Motor neuron (in vitro differentiated cells): ENCODE results near the gene PLXNA4. TPM values are rescaled to one million over a fixed set of nuclear protein-coding genes. Genes with fewer than 3 reads are reported as not detected.
A peak's percentile ranks its signal among the peaks of the same experiment; 100 is the strongest.

Experiments used
- ATAC-seq, 8 experiments: fragments of 200-7000 bp; cut with Tn5 transposase; replicated peaks in 6 of 8; 2 replicates each; pipeline ENCODE4 v1.8.0; 2021; ENCODE audit warnings: mild to moderate bottlenecking in 8 of 8, moderate library complexity in 8 of 8
- H3K27ac ChIP-seq, 2 donors: fragments of 250-450 bp; sonication (Bioruptor Pico); 2 replicates each; pipeline ENCODE4 v1.9.0; 2021; ENCODE audit warnings: antibody characterized with exemption in 2 of 2, mild to moderate bottlenecking in 2 of 2, moderate library complexity in 1 of 2
- H3K4me1 ChIP-seq, 2 donors: fragments of 250-450 bp; sonication (Bioruptor Pico); replicated peaks in 1 of 2; 2 replicates each; pipeline ENCODE4 v1.6.1; 2021; ENCODE audit warnings: antibody characterized with exemption in 2 of 2, mild to moderate bottlenecking in 2 of 2, moderate library complexity in 1 of 2
- H3K4me3 ChIP-seq, 5 donors: fragments of 250-450 bp; sonication (Bioruptor Pico); 2 replicates each; pipeline ENCODE4 v1.9.0; 2021; ENCODE audit warnings: antibody characterized with exemption in 5 of 5, mild to moderate bottlenecking in 5 of 5, moderate library complexity in 4 of 5
- WGBS, 10 experiments: fragments of 450-650 bp; shearing (Covaris generic); methylation state at CpG; one replicate each; pipeline ENCODE4 v1.0.0; 2022; 5-methylcytosine and 5-hydroxymethylcytosine counted together
- in situ Hi-C, 9 experiments: fragments of 400-800 bp; cut with MboI; loops; one replicate each; pipeline ENCODE4 v1.15.0; 2021; ENCODE audit warnings: low sequenced_read_pairs in 9 of 9, low pct_unique_long_range_greater_than_20kb in 2 of 9; ENCODE audit not compliant: unreplicated experiment in 9 of 9
- total RNA-seq, 8 experiments: library from RNA; unstranded; fragments of 300-600 nt; gene quantifications; 2 replicates each; pipeline versions ENCODE4 v1.2.3 to v1.2.4, GENCODE V29; 2022

The PLXNA4 gene
- total RNA-seq, 8 experiments from 2014 or later: 0.38 to 8.5 (median 2.6) TPM

DNA sequence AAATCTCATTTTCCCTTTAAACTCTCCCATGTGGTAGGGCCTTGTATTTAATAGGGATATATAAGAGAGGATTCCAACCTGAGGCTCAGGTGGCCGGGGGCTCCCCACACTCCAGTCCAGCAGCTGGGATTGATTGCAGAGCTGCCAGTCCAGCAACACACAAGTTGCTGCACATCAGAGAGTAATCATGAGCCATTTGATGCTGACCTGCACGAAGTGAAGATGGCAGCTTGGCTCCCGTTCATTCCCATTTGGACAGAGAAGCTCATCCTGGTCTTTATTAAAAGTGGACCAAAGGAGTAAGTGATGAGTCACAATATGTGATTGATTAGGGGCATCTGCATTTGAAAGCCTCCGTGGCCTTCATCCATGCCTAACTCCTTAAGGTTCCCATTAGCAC lies 202.4 kb downstream of the PLXNA4 start:
- Histone ChIP-seq H3K27ac (no peak overlapping the region), H3K4me1 (no peaks in the 10 kb centered on the region), H3K4me3 (no peak overlapping the region)
- peak in 4 of 8 experiments; percentile 21 to 66 (median 42) for ATAC-seq
- in situ Hi-C loops: no loop called here
- 17 to 67% (median 45%) methylated on average over 1 to 4 of the region's 4 CpGs; no CpG with 5 or more reads in 3 of the 10 experiments for WGBS, 10 experiments

DNA sequence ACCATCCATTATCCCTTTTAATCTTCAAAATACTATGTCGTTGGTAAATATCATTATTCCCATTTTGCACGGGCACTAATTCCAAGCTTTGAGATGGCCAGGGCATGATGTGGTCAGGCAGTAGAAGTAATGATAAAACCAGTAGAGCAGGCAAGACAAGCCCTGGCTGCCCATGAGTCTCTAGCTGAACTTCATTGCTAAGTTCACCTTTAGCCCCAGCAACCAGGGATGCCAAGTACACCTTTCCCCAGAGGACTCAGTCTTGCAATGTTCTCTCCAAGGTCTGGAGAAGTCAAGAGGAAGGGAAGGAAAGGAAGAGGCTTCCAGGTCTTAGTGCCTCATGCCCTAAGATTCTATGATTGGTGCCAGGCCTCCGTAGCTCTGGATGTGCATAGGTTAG lies 203.2 kb downstream of the PLXNA4 start:
- Histone ChIP-seq H3K4me3 (no peak overlapping the region), H3K27ac (no peak overlapping the region), H3K4me1 (no peaks in the 10 kb centered on the region)
- no peak for ATAC-seq
- WGBS, 10 experiments: 68 to 100% (median 89%) methylated on average over 1 to 3 of the region's 3 CpGs
- in situ Hi-C loops: no loop called here

GRCh38 chr7:132371948-132372347 lies 204.3 kb downstream of the PLXNA4 start:
- 13 to 87% (median 79%) methylated on average over 1 to 3 of the region's 3 CpGs; no CpG with 5 or more reads in 5 of the 10 experiments for WGBS, 10 experiments

DNA sequence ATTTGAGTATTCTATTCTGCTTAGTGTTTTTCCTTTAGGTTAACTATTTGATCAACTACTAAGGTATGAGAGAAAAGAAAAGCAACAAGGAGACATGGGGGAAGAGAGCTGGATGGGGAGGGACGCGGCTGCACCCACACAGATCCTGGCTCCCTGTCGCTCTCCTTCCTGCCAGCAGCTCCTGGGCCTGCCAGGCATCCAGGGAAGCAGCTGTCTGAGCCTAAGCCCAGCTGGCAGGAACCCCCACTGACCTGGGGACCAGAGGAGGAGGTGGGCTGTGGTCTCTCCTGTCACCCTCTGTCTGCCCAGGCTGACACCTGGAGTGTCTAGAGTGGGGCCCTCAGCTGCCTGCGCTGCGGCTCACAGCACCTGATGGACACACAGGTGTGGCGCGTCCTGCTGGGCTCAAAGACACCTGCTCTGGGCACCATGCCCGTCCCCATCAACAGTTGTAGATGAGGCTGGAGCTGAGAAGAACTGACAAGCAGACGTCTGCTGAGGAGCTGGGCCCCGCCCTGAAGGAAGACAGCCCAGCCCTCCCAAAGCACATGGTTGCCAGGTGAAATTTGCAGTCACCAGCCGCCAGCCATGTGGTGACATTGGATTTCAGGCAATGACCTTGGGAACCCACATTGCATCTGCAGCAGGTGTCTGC lies 207.9 kb downstream of the PLXNA4 start:
- WGBS, 10 experiments: 43 to 82% (median 80%) methylated on average over 1 to 4 of the region's 11 CpGs; no CpG with 5 or more reads in 5 of the 10 experiments
- Histone ChIP-seq H3K4me1 (no peaks in the 10 kb centered on the region), H3K27ac (no peak overlapping the region), H3K4me3 (no peak overlapping the region)
- ATAC-seq: peak in 1 of 8 experiments; percentile 48
- in situ Hi-C loops: no loop called here

More at GRCh38 chr7:132371948-132372347, 204.3 kb downstream of the PLXNA4 start:
- Histone ChIP-seq H3K4me1 (no peaks in the 10 kb centered on the region), H3K27ac (no peak overlapping the region), H3K4me3 (no peak overlapping the region)
- in situ Hi-C loops: no loop called here
- ATAC-seq: no peak

DNA sequence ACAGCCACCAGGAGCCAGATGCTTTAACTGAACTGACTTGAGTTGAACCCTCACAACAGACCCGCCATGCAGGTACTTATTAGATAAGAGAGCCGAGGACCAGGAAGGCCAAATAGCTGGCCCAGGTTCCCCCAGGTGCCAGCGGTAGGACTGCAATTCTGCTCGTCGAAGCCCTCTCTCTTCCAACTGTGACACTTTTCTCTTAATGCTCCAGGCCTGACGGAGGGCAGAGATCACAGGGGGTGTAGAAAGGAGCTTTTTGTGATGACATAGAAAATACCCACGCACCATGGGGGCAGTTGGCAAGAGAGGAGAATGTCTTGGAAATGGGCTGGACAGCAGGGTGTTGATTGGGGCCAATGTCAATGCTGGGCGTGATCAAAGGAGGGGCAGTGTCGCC lies 208.5 kb downstream of the PLXNA4 start:
- in situ Hi-C loops: no loop called here
- 56 to 100% (median 82%) methylated on average over 1 to 9 of the region's 9 CpGs for WGBS, 10 experiments
- H3K27ac ChIP-seq: no peak overlapping the region
- no peak overlapping the region for H3K4me3 ChIP-seq
- H3K4me1 ChIP-seq: no peaks in the 10 kb centered on the region
- ATAC-seq: no peak

- in situ Hi-C loops: no loop called here
- Histone ChIP-seq H3K4me1 (no peaks in the 10 kb centered on the region), H3K27ac (no peak overlapping the region), H3K4me3 (no peak overlapping the region)
- ATAC-seq: no peak
- WGBS, 10 experiments: 80 to 100% methylated on average over 1 of the region's 1 CpG; no CpG with 5 or more reads in 8 of the 10 experiments
Measured at GRCh38 chr7:132367004-132367403, 209.3 kb downstream of the PLXNA4 start.

DNA sequence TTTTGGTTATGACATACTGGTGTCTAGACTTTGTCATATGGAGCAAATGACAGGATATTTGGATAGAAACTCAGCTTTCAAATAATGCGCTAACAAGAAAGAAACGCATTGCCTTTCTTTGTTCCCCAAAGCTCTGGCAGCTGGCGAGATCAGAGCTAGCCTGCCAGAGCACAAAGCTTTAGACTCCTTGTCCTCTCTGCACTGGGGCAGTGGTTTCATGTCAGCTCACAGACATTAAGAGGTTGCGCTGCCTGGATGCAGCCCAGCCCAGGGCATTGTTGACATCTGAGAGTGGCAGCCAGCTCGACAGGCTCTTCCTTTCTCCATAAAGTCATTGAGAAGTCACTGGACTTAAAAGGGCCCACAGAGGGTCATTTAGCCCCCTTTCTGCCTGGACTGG lies 212.0 kb downstream of the PLXNA4 start:
- whole genome bisulfite sequencing, 10 experiments: 51 to 100% (median 74%) methylated on average over 1 to 4 of the region's 5 CpGs; no CpG with 5 or more reads in 4 of the 10 experiments
- Histone ChIP-seq H3K4me1 (no peaks in the 10 kb centered on the region), H3K27ac (no peak overlapping the region), H3K4me3 (no peak overlapping the region)
- no peak for ATAC-seq
- in situ Hi-C loops: no loop called here

GRCh38 chr7:132362059-132362458 lies 214.2 kb downstream of the PLXNA4 start:
- Histone ChIP-seq H3K4me1 (no peaks in the 10 kb centered on the region), H3K27ac (no peak overlapping the region), H3K4me3 (no peak overlapping the region)
- in situ Hi-C loops: no loop called here
- WGBS, 10 experiments: 60 to 100% (median 80%) methylated on average over 1 to 2 of the region's 2 CpGs; no CpG with 5 or more reads in 3 of the 10 experiments
- no peak for ATAC-seq

GRCh38 chr7:132361146-132361545 lies 215.1 kb downstream of the PLXNA4 start:
- no peak for ATAC-seq
- Histone ChIP-seq H3K4me1 (no peaks in the 10 kb centered on the region), H3K27ac (no peak overlapping the region), H3K4me3 (no peak overlapping the region)
- WGBS, 10 experiments: 19 to 90% (median 73%) methylated on average over 1 to 4 of the region's 5 CpGs; no CpG with 5 or more reads in 3 of the 10 experiments
- in situ Hi-C loops: no loop called here

- in situ Hi-C loops: no loop called here
- Histone ChIP-seq H3K4me3 (no peak overlapping the region), H3K4me1 (peaks cover 0 to under 1% of the 10 kb centered on the region in 2 donors), H3K27ac (no peak overlapping the region)
- 63 to 100% (median 88%) methylated on average over 1 to 3 of the region's 3 CpGs; no CpG with 5 or more reads in 1 of the 10 experiments for whole genome bisulfite sequencing, 10 experiments
- ATAC-seq: no peak
Measured at GRCh38 chr7:132359743-132360142, 216.5 kb downstream of the PLXNA4 start.

- in situ Hi-C loops: no loop called here
- no peak overlapping the region for H3K4me3 ChIP-seq
- H3K27ac ChIP-seq: no peak overlapping the region
- WGBS, 10 experiments: 25 to 100% (median 92%) methylated on average over 1 to 4 of the region's 5 CpGs; no CpG with 5 or more reads in 2 of the 10 experiments
- ATAC-seq: no peak
- H3K4me1 ChIP-seq: peaks cover 0 to 4% of the 10 kb centered on the region in 2 donors
Measured at GRCh38 chr7:132355048-132355447, 221.2 kb downstream of the PLXNA4 start.

DNA sequence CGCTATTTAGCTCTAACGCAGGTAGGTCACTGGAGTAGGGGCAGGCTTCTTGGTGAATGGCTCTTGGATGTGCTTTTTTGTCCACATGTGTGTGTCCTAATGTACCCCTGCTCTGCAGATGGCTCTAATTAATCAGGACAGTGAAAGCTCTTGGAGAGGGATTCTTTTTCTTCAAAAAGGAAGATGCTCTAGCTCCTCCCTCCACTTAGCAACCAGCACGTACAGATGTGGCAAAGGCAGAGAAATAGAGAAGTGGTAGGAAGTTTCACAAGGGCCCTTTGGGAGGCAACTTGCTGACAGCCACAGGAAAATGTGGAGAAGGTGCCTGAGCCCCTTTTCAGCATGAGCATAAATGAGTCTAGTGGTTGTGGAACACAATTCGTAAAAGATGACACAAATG lies 221.7 kb downstream of the PLXNA4 start:
- no peak overlapping the region for H3K27ac ChIP-seq
- peaks cover 0 to 4% of the 10 kb centered on the region in 2 donors for H3K4me1 ChIP-seq
- in situ Hi-C loops: no loop called here
- ATAC-seq: peak in 1 of 8 experiments; percentile 48
- 0 to 89% (median 60%) methylated on average over 1 to 4 of the region's 4 CpGs; no CpG with 5 or more reads in 2 of the 10 experiments for WGBS, 10 experiments
- H3K4me3 ChIP-seq: no peak overlapping the region

- Histone ChIP-seq H3K4me1 (peaks cover 0 to 4% of the 10 kb centered on the region in 2 donors), H3K4me3 (no peak overlapping the region), H3K27ac (no peak overlapping the region)
- peak in 4 of 8 experiments; percentile 44 to 76 (median 47) for ATAC-seq
- WGBS, 10 experiments: 0 to 81% (median 55%) methylated on average over 1 to 5 of the region's 5 CpGs; no CpG with 5 or more reads in 2 of the 10 experiments
- in situ Hi-C loops: no loop called here
Measured at GRCh38 chr7:132353936-132354335, 222.3 kb downstream of the PLXNA4 start.

- WGBS, 10 experiments: 0 to 86% (median 72%) methylated on average over 3 to 6 of the region's 6 CpGs
Measured at GRCh38 chr7:132352800-132353199, 223.5 kb downstream of the PLXNA4 start.

More at GRCh38 chr7:132352800-132353199, 223.5 kb downstream of the PLXNA4 start:
- Histone ChIP-seq H3K27ac (no peak overlapping the region), H3K4me1 (peaks cover 0 to 4% of the 10 kb centered on the region in 2 donors), H3K4me3 (no peak overlapping the region)
- no peak for ATAC-seq
- in situ Hi-C loops: no loop called here
